Vagina (tissue), 2 donors: ENCODE data around the gene CCSER2.

ENCODE experiments used
- CTCF ChIP-seq, 3 experiments: fragments of 450-650 bp in 2 of 3; fragments of 200-600 bp in 1 of 3; sonication (generic) in 1 of 3; IDR thresholded peaks; one replicate each; pipeline ENCODE4 v1.5.1; 2017 to 2019; ENCODE audit warnings: antibody characterized with exemption in 3 of 3, mild to moderate bottlenecking in 2 of 3, moderate library complexity in 2 of 3
- POLR2A ChIP-seq, 2 donors: fragments of 450-650 bp; IDR thresholded peaks; one replicate each; pipeline ENCODE4 v1.6.1; 2017; ENCODE audit warnings: antibody characterized with exemption in 2 of 2, mild to moderate bottlenecking in 2 of 2, moderate library complexity in 2 of 2

DNA sequence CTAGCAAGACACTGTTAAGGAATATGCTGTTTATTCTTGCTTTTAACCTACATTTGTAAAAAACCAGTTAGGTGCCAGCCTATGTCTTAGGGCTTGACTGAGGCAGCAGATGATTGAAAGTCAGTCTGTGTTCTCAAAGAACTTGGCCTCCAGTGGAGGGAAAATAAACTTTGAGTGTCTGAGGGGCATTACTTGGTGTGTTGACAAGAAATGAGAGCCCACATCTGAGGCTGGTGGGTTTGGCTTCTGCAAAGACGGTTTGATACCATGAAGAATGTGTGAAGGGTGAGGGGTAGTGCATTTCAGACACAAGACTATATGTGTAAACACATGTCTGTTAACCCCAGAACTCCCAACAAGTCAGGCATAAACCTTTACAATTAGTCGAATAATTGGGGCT, 28.5 kb downstream of the CCSER2 start:
- no peak for TF ChIP-seq CTCF (IDR thresholded peaks at IDR 0.05)
- TF ChIP-seq POLR2A (IDR thresholded peaks at IDR 0.05): no peak
